GM23248 (cell line): ENCODE measurements around the gene HSFX3.
"Not testable (repeated sequence)": the region's sequence is repeated elsewhere in the genome, so short reads cannot be mapped to it uniquely, and the experiment has no call there.

Experiments
- EZH2 ChIP-seq: fragments of 200-600 bp; sonication (generic); IDR thresholded peaks from 2 replicates; pipeline ENCODE4 v1.6.1; 2018; ENCODE audit warnings: antibody characterized with exemption, mild to moderate bottlenecking; ENCODE audit not compliant: insufficient read depth, poor library complexity, severe bottlenecking
- EZH2phosphoT487 ChIP-seq: fragments of 200-600 bp; sonication (generic); IDR thresholded peaks from 2 replicates; pipeline ENCODE4 v1.6.1; 2018; ENCODE audit warnings: antibody characterized with exemption, moderate library complexity, mild to moderate bottlenecking, low read depth; ENCODE audit not compliant: insufficient read depth

- not testable (repeated sequence) for TF ChIP-seq EZH2, EZH2phosphoT487
Observed at GRCh38 chrX:149537474-149537873, 12.2 kb downstream of the HSFX3 start.
